ENCODE data around the gene CBY3.

Gene CBY3

GRCh38 chr5:179724163-179724562 is 43.3 kb upstream of the CBY3 start:
- TF ChIP-seq MYC (IDR thresholded peaks at IDR 0.05; ENCODE audit: low read depth, low read length), result no peak
- no peak for TF ChIP-seq MAX (IDR thresholded peaks at IDR 0.05; ENCODE audit: low read depth, low read length)
- no peak for TF ChIP-seq POLR2A (IDR thresholded peaks at IDR 0.05; ENCODE audit: extremely low read depth, insufficient read length)
- no peak for TF ChIP-seq CTCF (IDR thresholded peaks at IDR 0.05; ENCODE audit: low read depth, low read length)
- H3K4me3 ChIP-seq (ENCODE audit: low read depth, low read length), result no peak overlapping the region
- DNase-seq (ENCODE audit: low read depth), result no peak

GRCh38 chr5:179720222-179720621 is 39.4 kb upstream of the CBY3 start:
- H3K4me3 ChIP-seq (ENCODE audit: low read depth, low read length), result no peak overlapping the region
- no peak for DNase-seq (ENCODE audit: low read depth)
- no peak for TF ChIP-seq MYC (IDR thresholded peaks at IDR 0.05; ENCODE audit: low read depth, low read length)
- no peak for TF ChIP-seq POLR2A (IDR thresholded peaks at IDR 0.05; ENCODE audit: extremely low read depth, insufficient read length)
- no peak for TF ChIP-seq MAX (IDR thresholded peaks at IDR 0.05; ENCODE audit: low read depth, low read length)
- no peak for TF ChIP-seq CTCF (IDR thresholded peaks at IDR 0.05; ENCODE audit: low read depth, low read length)

GRCh38 chr5:179716286-179716685 is 35.5 kb upstream of the CBY3 start:
- H3K4me3 ChIP-seq (ENCODE audit: low read depth, low read length), result no peak overlapping the region
- TF ChIP-seq POLR2A (IDR thresholded peaks at IDR 0.05; ENCODE audit: extremely low read depth, insufficient read length) (no peak), MAX (IDR thresholded peaks at IDR 0.05; ENCODE audit: low read depth, low read length) (no peak), CTCF (IDR thresholded peaks at IDR 0.05; ENCODE audit: low read depth, low read length) (no peak), MYC (IDR thresholded peaks at IDR 0.05; ENCODE audit: low read depth, low read length) (no peak)
- DNase-seq (ENCODE audit: low read depth), result no peak

- peak overlapping the region; percentile 90 for H3K4me3 ChIP-seq (ENCODE audit: low read depth, low read length)
- TF ChIP-seq CTCF (IDR thresholded peaks at IDR 0.05; ENCODE audit: low read depth, low read length) (no peak), POLR2A (IDR thresholded peaks at IDR 0.05; ENCODE audit: extremely low read depth, insufficient read length) (no peak), MYC (IDR thresholded peaks at IDR 0.05; ENCODE audit: low read depth, low read length) (no peak), MAX (IDR thresholded peaks at IDR 0.05; ENCODE audit: low read depth, low read length) (no peak)
- DNase-seq (ENCODE audit: low read depth), result peak; percentile 57
These were observed 19.6 kb upstream of the CBY3 start for GRCh38 chr5:179700401-179700918.

- 0 out of 2 replicates have a peak, but pooled peaks have one; percentile 15 for TF ChIP-seq MAX (IDR thresholded peaks at IDR 0.05; ENCODE audit: low read depth, low read length)
- no peak for TF ChIP-seq MYC (IDR thresholded peaks at IDR 0.05; ENCODE audit: low read depth, low read length)
- DNase-seq (ENCODE audit: low read depth), result peak; percentile 59
- peak overlapping the region; percentile 90 for H3K4me3 ChIP-seq (ENCODE audit: low read depth, low read length)
These were observed 18.9 kb upstream of the CBY3 start for GRCh38 chr5:179699616-179700237.

- peak within 1 kb of the TSS; percentile 90 for H3K4me3 ChIP-seq (ENCODE audit: low read depth, low read length)
- TF ChIP-seq MYC (IDR thresholded peaks at IDR 0.05; ENCODE audit: low read depth, low read length), result peak; percentile 97
- TF ChIP-seq POLR2A (IDR thresholded peaks at IDR 0.05; ENCODE audit: extremely low read depth, insufficient read length), result peak; percentile 29
- TF ChIP-seq CTCF (IDR thresholded peaks at IDR 0.05; ENCODE audit: low read depth, low read length), result no peak
- peak; percentile 92 for TF ChIP-seq MAX (IDR thresholded peaks at IDR 0.05; ENCODE audit: low read depth, low read length)
- DNase-seq (ENCODE audit: low read depth), result no peak
These were observed 18.2 kb upstream of the CBY3 start, which contains the start of gene CANX for GRCh38 chr5:179698935-179699615. CANX (plus strand) TSS chr5:179698967; CDS start chr5:179705682, 6,715 bp downstream.
